Stimulated activated CD8-positive, alpha-beta memory T cell treated with anti-CD3 and anti-CD28 coated beads, Interleukin-12 subunit alpha, Interleukin-12 subunit beta, amount 100 ng/mL, for 24 hours (primary cell): ENCODE data around the gene WNT11.

ENCODE experiments used
- DNase-seq: peaks from one replicate; pipeline ENCODE4 v3.0.0-alpha.2; 2020; ENCODE audit errors: extremely low read depth

WNT11 gene

GRCh38 chr11:76237914-76238313 is 31.6 kb upstream of the WNT11 start:
- DNase-seq = no peak

DNA sequence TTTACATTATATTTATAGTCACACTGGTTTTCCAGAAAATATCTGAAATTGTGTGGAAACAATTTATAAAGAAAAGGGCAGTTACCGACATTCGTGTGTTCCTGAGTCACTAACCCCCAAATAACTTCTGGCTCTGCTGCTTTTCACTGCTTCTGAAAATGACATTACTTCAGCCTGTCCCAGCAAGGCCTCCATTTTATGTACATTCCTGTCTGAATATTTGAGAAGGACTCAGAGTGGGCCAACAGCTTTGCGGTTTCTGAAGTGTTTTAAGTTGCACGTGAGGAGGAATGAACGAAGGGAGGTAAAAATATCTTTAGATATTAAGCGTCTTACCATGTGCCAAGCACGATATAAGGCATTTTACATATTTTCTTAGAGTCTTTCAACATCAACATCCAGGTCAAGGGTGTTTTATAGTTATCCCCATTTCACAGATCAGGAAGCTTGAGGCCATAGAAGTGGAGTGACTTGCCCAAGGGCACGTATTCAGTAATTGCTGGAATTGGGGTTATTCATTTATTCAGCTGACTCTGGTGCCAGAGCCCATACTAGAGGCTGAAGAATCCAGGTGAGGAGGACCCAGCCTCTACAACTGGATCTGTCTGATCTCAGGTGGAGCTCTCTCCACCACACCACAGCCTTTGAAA is 30.8 kb upstream of the WNT11 start:
- DNase-seq = no peak

- no peak for DNase-seq
Observed at GRCh38 chr11:76236092-76236999, 30.0 kb upstream of the WNT11 start.

GRCh38 chr11:76235233-76236091 is 29.2 kb upstream of the WNT11 start:
- DNase-seq = peak; percentile 72

DNA sequence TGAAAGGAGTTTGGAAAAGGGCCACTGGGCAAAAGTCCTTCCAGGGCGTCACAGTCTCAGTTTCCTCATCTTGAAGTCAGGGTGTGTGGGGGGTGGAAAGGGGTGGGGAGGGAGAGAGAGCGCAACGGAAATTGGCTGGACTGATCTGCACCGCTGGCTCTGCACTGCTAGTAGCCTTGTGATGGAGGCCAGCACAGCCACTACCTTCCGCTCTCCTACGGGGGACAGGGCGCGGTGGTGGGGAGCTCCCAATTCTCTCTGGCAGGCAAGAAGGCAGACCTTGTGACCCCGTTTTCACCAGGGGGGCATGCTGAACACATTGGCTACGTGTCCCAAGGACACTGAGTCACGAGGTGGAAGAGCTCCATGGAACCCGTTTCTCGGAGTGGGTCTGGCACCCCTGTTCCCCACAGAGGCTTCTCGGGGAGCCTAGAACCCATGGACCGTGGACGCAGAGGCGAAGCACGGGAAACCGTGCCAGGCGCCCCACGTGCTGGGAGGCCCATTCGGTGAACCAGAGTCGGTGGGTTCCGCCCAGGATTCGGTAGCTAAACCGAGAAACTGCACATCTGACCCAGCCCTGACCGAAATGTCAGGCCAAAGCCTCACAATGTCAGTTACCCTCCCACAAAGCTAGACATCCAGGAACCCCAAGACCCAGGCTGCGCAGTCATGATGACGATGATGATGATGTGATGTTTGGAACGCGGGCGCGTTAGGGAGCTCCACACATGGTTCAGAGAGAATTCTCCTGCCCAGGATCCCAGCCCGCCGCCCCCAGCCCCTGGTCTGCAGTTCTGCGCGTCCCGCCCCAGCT is 28.3 kb upstream of the WNT11 start:
- DNase-seq = peak; percentile 7

GRCh38 chr11:76234021-76234415 is 27.7 kb upstream of the WNT11 start:
- DNase-seq = no peak

- no peak for DNase-seq
Observed at GRCh38 chr11:76233196-76233921, 27.1 kb upstream of the WNT11 start.

GRCh38 chr11:76232026-76232665 is 25.8 kb upstream of the WNT11 start:
- DNase-seq = no peak

- no peak for DNase-seq
Observed at GRCh38 chr11:76231121-76231738, 24.9 kb upstream of the WNT11 start.

GRCh38 chr11:76230392-76230791 is 24.1 kb upstream of the WNT11 start:
- DNase-seq = no peak

GRCh38 chr11:76229690-76230240 is 23.5 kb upstream of the WNT11 start:
- no peak for DNase-seq

- no peak for DNase-seq
Observed at GRCh38 chr11:76228875-76229149, 22.5 kb upstream of the WNT11 start.

DNA sequence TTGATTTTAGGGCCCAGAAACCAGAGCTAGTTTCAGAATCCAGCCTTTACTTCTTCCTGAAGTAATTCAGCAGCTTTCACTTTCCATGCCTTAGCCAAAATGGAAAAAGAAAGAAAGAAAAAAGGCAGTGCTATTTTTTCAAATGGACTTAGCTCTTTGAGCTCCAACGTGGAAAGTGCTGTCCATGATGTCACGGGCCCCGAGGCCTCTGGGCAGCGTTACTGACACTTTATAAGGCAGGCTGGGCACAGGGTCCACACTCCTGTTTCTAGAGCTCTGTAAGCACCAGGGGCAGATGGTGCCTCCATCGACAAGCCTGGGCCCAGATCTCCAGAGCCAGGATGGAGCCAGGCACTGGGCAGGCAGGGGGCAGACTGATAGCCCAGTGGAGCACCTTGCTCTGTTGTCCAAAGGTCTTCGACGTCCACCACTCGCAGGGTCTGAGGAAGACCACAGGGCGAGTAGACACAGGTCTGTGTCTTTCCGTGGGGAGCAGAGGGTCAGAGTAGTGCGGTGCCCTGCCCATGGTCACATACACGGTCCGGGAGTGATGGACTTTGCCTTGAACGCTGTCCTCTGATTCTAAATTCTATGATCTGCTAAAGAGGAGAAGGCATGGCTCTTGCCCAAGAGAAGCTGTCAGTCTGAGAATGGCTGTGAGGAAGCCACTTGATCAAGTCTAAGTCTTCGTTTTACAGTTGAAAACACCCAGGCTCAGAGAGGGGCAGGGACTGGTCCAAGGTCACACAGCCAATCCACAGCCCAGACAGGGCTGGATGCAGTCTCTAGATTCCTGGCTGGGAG is 22.0 kb upstream of the WNT11 start:
- no peak for DNase-seq

- no peak for DNase-seq
Observed at GRCh38 chr11:76226626-76227025, 20.3 kb upstream of the WNT11 start.

DNA sequence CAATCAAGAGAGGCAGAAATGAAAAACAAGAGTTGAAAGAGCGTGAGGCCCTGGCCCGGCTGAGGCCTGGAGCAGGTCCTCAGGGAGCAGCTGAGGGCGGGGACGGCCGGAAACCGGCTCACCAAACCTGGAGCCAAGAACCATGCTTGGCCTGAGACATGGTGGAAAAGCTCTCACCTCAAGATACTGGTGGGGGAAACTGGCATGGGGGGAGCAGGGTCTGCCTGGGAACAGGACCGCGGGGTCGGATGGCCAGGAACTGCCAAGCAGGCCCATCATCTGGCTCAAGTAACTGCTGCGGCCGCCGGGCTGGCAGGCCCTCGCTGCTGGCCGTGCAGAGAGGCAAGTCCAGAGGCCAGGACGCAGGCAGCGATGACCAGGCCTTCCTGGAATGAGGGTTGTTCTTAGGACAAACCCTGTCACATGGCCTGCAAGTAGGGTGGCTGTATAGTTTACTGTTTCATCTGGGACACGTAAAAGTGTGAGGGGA is 18.9 kb upstream of the WNT11 start:
- DNase-seq = no peak

DNA sequence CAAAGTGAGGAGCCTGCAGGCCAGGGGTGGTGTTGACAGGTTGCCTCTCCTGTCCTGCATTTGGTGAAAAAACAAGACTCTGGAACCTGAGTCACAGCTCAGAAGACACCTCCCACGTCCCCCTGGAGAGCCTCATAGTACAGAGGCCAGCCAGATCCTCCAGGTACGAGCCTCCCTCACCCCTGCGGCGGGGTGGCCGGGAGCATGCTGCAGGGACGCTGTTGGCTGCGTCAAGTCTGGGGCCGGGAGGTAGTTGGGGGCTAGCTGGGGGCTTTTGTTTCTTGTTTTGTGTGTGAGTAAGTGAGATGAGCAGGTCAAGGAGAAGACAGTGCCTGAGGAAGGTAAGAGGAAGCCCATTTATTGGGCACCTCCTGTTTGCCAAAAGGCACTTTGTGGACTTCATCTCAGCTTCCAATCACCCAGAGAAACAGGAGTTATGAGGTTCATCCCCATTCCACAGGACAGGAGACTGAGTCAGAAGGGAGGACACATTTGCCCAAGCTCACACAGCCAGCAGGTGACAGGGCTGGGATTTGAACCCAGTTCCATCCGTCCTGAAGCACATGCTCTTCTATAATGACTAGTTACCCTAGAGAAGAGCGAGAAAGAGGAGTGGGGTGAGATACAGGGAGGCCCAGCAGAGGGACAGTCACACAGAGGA is 18.3 kb upstream of the WNT11 start:
- no peak for DNase-seq

DNA sequence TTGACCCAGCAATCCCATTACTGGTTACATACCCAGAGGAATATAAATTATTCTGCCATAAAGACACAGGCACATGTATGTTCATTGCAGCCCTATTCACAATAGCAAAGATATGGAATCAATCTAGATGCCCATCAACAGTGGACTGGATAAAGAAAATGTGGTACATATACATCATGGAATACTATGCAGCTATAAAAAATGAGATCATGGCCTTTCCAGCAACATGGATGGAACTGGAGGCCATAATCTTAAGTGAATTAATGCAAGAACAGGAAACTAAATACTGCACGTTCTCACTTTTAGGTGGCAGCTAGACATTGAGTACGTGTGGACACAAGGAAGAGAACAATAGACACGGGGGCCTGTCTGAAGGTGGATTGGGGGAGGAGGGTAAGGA is 15.1 kb upstream of the WNT11 start:
- DNase-seq = no peak

DNA sequence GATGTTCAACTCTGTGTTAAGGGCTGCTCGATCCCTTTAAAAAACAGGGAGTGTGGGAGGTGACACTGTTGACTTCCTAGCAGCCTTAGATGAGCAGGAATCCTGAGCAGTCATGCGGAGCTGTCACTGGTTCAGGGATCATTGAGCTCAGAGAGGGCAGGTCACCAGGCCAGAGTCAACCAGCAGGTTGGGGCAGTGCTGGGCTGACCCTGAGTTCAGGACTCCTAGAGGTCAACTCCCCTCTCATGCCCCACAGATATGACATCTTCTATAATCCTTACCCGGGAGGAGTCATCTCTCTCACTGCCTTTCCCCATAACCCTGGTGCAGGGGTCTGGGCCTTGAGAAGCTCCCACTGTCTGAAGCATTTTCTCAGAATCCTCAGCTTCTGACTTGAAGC is 12.9 kb upstream of the WNT11 start:
- DNase-seq = no peak
